Omental fat pad (tissue), 4 donors: Measurements from ENCODE around the gene RTF1. TPM values are rescaled to one million over a fixed set of nuclear protein-coding genes. Genes with fewer than 3 reads are reported as not detected.

ENCODE experiments used
- ATAC-seq: fragments of 150-250 bp; one replicate; pipeline ENCODE4 v1.9.1; 2016; ENCODE audit warnings: mild to moderate bottlenecking, moderate library complexity; ENCODE audit not compliant: low FRiP score
- DNase-seq: peaks from one replicate; pipeline ENCODE4 v3.0.0-alpha.2; 2019; ENCODE audit warnings: low spot score
- CTCF ChIP-seq, 3 donors: fragments of 450-650 bp; IDR thresholded peaks; one replicate each; pipeline ENCODE4 v1.5.1; 2016 to 2017; ENCODE audit warnings: antibody characterized with exemption in 3 of 3, mild to moderate bottlenecking in 3 of 3, moderate library complexity in 2 of 3
- total RNA-seq, 4 donors: library from RNA; depleted of rRNA; stranded (reverse); fragments of >200 nt; gene quantifications; one replicate each; pipeline ENCODE4 v1.1.0, GENCODE V29; 2016

RTF1 gene
- total RNA-seq, 4 donors from 2014 or later, result 18.1 to 39.7 (median 25.8) TPM

- DNase-seq, result no peak
- no peak for TF ChIP-seq CTCF (IDR thresholded peaks at IDR 0.05)
- no peak for ATAC-seq
Measured at GRCh38 chr15:41487381-41487780, 70.5 kb downstream of the RTF1 start.

DNA sequence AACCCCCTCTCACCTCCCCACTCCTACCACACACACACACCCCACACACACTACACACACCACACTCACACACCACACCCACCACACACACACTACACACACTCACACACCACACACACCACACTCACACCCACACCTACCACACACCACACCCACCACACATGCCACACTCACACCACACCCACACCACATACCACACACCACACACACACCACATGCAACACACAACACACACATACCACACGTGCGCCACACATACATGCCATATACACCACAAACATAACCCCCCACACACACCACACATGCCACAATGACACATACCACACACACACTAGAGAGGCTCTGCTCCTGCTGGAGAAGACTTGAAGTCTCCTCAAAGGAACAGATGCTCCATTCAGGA lies 70.9 kb downstream of the RTF1 start:
- DNase-seq (no peak), ATAC-seq (no peak)
- no peak for TF ChIP-seq CTCF (IDR thresholded peaks at IDR 0.05)

DNA sequence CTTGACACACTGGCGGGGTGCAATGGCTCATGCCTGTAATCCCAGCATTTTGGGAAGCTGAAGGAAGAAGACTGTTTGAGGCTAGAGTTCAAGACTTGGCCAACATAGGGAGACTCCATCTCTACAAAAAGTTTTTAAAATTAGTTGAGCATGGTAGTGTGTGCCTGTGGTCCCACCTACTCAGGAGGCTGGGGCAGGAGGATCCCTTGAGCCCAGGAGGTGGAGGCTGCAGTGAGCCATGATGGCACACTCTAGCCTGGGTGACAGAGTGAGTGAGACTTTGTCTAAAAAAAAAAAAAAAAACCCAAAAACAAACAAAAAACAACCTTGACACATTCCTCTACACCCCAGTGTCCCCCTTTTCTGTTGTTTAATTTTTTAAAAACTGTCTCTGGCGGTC lies 72.7 kb downstream of the RTF1 start:
- ATAC-seq (no peak), DNase-seq (no peak)
- no peak for TF ChIP-seq CTCF (IDR thresholded peaks at IDR 0.05)

- TF ChIP-seq CTCF (IDR thresholded peaks at IDR 0.05), result no peak
- ATAC-seq (no peak), DNase-seq (no peak)
Measured at GRCh38 chr15:41490355-41490754, 73.5 kb downstream of the RTF1 start.

DNA sequence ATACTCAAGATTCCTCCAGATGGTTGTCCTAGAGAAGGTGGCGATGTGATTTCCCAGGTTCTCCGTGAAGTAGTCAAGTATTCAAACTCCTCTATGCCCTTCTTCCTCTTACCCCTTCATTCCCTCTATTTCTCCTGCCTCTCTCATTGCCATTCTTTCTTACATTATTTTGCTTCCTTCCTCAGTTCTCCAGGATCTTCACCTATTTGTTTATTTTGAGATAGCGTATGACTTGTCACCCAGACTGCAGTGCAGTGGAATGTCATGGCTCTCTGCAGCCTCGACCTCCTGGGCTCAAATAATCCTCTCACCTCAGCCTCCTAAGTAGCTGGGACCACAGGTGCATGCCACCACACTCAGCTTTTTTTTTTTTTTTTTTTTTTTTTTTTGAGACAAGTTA lies 75.0 kb downstream of the RTF1 start:
- TF ChIP-seq CTCF (IDR thresholded peaks at IDR 0.05), result no peak
- DNase-seq (no peak), ATAC-seq (no peak)

- no peak for TF ChIP-seq CTCF (IDR thresholded peaks at IDR 0.05)
- ATAC-seq (no peak), DNase-seq (no peak)
Measured at GRCh38 chr15:41492597-41493204, 75.8 kb downstream of the RTF1 start.

DNA sequence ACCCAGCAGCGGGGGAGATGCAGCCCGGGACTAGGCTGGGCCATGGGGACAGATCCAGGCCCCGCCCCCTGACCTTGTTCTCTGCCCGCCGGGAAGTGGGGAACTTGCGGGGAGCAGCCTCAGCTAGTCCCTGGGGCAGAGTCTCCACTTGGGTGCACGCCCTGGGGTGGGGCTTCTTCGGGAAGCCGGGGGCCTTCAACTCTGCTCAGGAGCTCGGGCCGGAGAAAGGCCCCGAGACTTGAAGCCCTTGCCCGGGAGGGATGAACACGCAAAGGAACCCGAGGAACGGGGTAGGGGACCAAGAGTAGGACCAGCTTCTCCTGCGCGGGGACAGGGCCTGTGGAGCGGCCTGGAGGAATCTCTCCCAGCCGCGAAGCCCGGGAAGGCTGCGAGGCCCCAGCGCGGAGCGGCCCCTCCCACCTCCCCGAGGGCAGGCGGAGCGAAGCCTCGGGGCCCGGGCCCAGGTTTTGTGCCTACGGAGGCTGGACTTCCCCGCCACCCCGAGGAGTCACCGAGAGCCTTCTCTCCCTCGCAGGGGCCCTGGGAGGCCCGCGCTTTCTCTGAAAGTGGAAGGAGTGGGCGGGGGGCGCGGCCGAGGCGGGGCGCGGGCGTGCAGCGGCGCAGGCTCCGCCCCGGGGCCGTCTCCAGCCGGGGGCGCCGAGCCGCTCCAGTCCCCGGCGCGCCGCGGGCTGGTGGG lies 76.5 kb downstream of the RTF1 start, which contains the start of gene ITPKA:
TSS of gene ITPKA (plus strand) at position 670 of the 697 bp plus-strand sequence. CDS start 54 bp downstream, outside the sequence.
- DNase-seq (peak; percentile 60), ATAC-seq (peak; percentile 87)
- no peak for TF ChIP-seq CTCF (IDR thresholded peaks at IDR 0.05)
